ENCODE measurements around the gene PIK3R1. TPM values are rescaled to one million over a fixed set of nuclear protein-coding genes. Genes with fewer than 3 reads are reported as not detected.

The PIK3R1 gene
- total RNA-seq, 1 donor from 2014 or later, result 174 TPM

GRCh38 chr5:68292316-68292715 is 76.8 kb downstream of the PIK3R1 start:
- DNase-seq (ENCODE audit: low spot score), result no peak

- DNase-seq (ENCODE audit: low spot score), result no peak
Observed at GRCh38 chr5:68295772-68296171, 80.2 kb downstream of the PIK3R1 start.

DNA sequence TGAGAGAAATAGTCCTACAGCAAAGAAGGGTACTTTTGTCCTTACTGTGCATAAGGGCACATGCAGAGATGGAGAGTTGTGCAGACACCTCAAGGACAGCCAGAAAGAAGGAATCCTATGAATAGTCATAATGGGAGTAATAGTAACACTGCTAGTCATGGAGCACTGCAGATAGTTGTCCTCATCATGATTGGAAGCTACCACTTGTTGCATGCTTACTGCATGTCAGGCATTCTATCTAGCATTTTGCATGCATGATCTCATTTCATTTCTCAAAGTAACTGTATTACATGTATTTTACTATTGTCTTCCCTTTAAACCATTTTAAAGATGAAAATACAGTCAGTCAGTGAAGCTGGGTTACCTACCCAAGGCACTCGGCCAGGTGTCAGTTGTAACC is 81.3 kb downstream of the PIK3R1 start:
- no peak for DNase-seq (ENCODE audit: low spot score)

DNA sequence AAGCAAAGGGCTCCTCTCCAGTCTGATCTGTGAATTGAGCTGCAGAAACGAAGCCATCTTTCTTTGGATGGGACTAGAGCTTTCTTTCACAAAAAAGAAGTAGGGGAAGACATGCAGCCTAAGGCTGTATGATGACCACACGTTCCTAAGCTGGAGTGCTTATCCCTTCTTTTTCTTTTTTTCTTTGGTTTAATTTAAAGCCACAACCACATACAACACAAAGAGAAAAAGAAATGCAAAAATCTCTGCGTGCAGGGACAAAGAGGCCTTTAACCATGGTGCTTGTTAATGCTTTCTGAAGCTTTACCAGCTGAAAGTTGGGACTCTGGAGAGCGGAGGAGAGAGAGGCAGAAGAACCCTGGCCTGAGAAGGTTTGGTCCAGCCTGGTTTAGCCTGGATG is 82.1 kb downstream of the PIK3R1 start:
- DNase-seq (ENCODE audit: low spot score), result no peak

DNA sequence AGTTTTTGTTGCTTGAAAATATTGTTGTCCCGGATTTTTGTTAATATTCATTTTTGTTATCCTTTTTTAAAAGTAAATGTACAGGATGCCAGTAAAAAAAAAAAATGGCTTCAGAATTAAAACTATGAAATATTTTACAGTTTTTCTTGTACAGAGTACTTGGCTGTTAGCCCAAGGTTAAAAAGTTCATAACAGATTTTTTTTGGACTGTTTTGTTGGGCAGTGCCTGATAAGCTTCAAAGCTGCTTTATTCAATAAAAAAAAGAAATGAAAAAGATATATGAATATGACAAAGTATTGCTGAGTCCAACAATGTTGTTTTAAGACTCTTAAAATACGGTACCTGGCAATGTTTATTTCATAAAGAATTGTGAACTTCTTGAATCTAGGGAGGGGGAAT is 82.9 kb downstream of the PIK3R1 start:
- no peak for DNase-seq (ENCODE audit: low spot score)

DNA sequence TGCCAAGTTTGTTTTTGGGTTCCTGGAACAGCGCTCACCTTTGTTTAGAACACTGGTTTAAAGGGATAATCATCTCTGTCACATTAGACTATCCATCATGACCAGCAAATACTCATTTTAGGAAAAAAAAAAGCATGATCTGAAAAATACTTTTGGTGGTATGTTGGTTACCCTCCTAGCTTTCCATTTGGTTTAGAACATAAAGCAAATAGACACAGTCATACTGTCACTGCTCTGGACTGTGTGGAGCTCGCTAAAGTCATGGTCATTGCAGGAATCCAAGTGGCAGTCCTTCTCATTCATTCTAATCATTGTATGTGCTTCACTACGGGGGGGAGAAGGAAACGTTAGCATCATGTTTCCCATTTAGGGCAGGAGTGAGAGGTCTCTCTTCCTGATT is 83.5 kb downstream of the PIK3R1 start:
- no peak for DNase-seq (ENCODE audit: low spot score)

GRCh38 chr5:68299575-68299974 is 84.0 kb downstream of the PIK3R1 start:
- no peak for DNase-seq (ENCODE audit: low spot score)

- DNase-seq (ENCODE audit: low spot score), result no peak
Observed at GRCh38 chr5:68303038-68303738, 87.6 kb downstream of the PIK3R1 start.

DNA sequence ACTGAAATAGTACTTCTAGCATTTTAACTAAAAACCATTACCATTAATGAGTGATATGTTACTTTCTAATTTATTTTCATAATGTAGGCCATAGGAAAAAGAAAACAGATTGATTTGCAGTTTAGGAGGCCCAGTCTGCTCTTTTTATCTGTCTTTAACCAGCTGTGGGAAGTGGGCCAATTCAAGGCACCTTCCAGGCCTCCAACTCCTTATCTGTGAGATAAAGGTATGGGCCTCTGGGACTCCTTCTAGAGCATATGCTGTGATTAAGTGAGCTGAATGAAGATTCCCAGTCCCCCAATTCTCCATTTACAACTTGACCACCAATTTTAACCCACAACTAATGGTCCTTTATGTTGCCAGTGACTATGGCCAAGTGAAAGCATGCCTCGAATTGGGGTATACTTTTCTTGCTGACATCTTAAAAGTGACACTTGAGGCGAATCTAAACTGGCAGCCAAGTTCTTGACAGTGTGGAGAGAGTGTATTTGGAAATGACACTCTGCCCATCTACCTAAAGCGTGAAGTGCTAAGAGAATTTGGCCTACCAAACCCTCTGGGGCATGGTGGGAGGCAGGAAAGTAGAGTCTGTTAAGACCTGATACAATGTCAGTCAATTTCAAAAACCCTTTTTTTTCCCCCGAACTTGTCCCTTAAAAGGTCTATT is 88.3 kb downstream of the PIK3R1 start:
- no peak for DNase-seq (ENCODE audit: low spot score)

DNA sequence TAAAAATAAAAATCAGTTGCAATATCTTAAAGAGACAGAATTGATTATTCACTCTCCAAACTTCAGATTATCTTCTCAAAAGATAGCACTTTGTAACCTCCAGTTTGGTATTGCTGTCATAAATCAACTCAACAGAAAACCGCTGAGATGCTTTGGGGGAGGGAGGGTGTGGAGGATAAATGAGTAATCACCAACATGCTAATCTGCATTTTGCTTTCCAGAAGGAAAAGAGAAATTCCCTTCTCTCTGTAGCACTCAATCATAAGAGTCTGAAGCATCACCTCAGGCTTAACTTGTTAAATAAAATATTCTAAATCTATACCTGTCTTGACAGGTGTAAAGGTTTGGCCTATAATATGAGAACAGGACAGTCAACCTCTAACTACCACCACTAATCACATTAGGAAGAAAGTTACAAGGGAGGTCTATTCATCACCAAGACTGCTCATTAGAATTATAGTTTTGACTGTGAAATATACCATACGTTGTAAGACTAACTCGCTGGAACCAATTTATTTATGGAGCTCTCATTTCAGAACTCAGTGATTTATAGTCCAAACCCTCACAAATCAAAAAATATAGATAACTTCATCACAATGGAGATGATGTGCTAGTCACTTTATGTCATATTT is 89.0 kb downstream of the PIK3R1 start:
- DNase-seq (ENCODE audit: low spot score), result no peak

- no peak for DNase-seq (ENCODE audit: low spot score)
Observed at GRCh38 chr5:68305223-68305870, 89.8 kb downstream of the PIK3R1 start.

DNA sequence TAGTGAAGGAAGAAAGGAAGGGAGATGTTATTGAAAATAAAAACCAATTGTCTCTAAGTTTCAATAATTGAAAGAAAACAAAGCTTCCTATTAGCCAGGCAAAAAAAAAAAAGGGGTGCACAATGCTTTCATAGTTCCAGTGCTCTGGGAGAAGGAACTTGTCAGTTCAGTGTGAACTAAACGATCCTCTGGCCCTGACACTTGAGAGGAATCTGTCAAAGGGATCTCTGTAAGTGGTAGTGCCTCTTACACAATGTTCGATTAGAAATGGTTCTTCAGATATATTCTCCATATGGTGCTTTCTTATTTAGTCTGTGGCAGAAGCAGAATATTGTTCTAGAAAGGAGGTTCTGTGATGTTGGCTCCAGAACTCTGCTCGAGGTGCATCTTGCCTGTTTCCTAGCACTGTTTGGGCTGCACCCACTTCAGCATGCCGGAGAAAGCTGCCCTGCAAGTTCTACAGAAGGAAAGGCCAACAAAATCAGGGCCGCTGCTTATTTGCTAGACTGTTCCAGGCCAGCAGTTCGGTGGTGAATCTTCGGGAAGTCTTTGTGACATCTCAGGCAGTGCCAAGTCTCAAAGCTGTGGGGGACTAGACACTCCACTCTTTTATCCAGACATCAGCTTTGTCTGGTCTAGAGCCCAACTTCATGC is 90.9 kb downstream of the PIK3R1 start:
- DNase-seq (ENCODE audit: low spot score), result no peak

DNA sequence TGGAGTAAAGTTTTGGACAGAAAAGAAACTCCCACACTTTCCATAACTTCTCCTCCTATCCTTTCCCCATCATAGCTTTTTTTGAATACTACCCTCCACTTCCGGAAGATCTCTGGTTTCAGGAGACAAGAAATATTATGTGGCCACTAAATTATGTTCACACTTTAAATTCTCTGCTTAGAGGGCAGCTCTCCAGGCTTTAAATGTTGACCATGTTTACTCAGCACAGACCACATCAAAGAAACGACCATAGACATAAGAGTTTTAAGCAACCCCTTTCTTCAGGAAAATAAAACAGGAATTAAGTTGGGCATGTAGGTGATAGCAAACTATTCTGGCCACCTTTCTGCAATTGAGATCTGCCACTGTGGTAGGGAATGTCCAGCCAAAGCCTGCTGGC is 97.8 kb downstream of the PIK3R1 start:
- no peak for DNase-seq (ENCODE audit: low spot score)

DNA sequence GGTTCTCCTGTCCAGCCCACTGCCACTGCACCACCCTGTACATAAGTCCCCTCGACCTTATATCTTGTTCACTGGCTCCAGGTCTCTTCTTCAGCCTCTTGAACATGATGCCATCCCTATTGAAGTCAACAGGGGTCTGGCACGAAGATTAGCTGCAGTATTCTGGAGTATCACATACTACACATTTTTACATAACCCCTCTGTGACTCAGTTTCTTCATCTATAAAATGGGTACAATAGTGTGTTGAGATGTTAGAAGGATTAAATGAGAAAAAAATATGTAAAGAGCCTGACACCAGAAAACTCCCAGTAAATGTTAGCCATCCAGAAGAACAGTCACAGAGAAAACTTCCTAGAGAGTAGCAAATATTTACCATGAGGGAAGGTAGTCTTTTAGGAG is 98.9 kb downstream of the PIK3R1 start:
- no peak for DNase-seq (ENCODE audit: low spot score)

DNA sequence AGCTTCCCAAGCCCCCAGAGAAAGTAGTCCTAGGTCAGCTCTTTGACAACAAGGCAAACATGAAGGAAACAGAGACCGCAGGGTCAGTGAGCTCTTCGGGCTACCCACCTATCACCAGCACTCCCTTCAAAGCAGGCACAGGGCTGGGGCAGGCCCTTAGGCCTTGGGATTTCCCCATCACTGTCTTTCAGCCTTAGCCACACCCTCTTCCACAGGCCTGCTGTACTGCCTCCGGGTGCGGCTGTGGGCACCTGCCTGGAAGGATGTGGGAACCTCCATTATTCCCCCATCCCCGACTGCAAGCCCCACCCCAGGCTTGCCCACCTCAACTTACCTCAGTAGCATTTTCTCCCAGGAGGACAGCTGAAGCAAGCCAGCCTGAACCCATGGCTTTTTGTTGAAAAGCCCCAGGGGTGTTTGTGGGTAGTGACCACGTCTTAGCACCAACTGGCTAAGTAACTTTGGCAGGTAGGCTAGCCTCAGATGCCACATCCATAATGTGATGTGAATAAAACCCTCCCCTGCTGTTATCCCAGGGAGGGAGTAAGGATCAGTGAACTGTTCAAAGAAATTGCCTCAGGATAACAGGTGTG is 100.2 kb downstream of the PIK3R1 start:
- no peak for DNase-seq (ENCODE audit: low spot score)

- no peak for DNase-seq (ENCODE audit: low spot score)
Observed at GRCh38 chr5:68316469-68316868, 100.9 kb downstream of the PIK3R1 start.

DNA sequence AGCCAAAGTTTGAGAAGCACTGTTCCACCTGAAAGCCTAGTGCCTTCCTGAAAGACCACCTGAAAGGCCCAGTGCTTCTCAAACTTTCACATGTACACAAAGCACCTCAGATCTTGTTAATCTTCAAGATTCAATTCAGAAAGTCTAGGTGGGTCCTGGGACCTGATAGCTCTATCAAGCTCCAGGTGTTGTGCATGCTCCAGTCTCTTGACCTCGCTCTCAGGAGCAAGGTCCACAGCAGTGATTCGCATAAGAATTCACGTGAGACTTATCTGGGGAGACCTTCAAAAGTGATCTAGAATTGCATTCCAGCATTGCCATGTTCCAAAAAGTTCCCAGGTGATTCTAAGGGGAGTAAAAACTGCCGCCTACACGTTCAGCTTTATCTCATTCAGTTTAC is 102.1 kb downstream of the PIK3R1 start:
- no peak for DNase-seq (ENCODE audit: low spot score)

DNA sequence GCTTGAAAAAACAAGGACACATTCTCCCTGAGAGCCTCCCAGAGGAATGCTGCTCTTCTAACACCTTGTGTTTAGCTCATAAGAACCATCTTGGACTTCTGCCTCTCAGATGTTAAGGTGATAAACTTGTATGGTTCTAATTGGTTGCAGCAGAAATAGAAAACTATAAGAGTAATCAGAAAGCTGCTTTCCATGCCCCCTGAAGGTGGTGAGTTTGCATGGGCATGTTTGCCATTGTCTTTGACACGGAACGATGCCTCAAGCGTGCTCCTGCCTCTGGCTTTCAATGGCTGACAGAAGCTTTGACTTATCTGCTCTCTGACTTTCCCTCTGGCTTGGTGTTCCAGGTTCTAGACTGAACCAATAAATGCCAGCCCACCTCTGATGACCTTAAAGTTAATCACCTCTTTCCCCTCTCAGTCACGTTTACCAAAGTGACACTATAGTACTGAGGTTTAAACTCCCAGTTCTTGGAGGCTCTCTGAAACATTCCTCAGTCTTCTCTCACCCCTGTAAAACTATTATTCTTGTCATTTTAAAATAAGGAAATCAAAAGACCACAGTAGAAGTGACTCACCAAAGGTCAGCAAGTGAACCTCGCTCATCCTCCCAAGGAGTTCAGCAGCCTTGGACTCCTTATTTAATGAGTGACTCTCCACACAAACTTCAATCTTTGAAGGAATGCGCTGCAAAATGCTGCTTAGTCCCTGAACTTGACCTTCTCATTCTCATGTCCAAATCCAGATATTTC is 103.6 kb downstream of the PIK3R1 start:
- no peak for DNase-seq (ENCODE audit: low spot score)

GRCh38 chr5:68319706-68320412 is 104.3 kb downstream of the PIK3R1 start:
- no peak for DNase-seq (ENCODE audit: low spot score)

All from mesenteric fat pad (tissue), 1 donor.